Adrenal gland (tissue), 12 donors: Measurements from ENCODE around the gene PHYHD1. TPM values are rescaled to one million over a fixed set of nuclear protein-coding genes. Genes with fewer than 3 reads are reported as not detected.

ENCODE experiments used
- DNase-seq, 7 donors: peaks; one replicate each; pipeline ENCODE4 v3.0.0-alpha.2; 2019 to 2020
- H3K27ac ChIP-seq, 5 donors: fragments of 200-600 bp; sonication (generic) in 4 of 5; 1 replicate in 3 of 5; 2 replicates in 2 of 5; pipeline versions ENCODE4 v1.5.1 to v1.8.0; 2016 to 2020; ENCODE audit warnings: mild to moderate bottlenecking in 1 of 5
- H3K27me3 ChIP-seq: fragments of 200-600 bp; 2 replicates; pipeline ENCODE4 v1.8.0; 2021
- H3K36me3 ChIP-seq, 2 donors: fragments of 200-600 bp; replicated peaks in 1 of 2; 1 replicate in 1 of 2; 2 replicates in 1 of 2; pipeline versions ENCODE4 v1.5.1 to v1.8.0; 2018 to 2022
- H3K4me1 ChIP-seq, 2 donors: fragments of 200-600 bp; replicated peaks in 1 of 2; 1 replicate in 1 of 2; 2 replicates in 1 of 2; pipeline versions ENCODE4 v1.5.1 to v1.8.0; 2018 to 2021
- H3K4me3 ChIP-seq, 4 donors: fragments of 200-600 bp; sonication (generic) in 3 of 4; one replicate each; pipeline ENCODE4 v1.5.1; 2016 to 2018
- H3K9me3 ChIP-seq, 3 donors: fragments of 200-600 bp; sonication (generic) in 1 of 3; replicated peaks in 1 of 3; 1 replicate in 2 of 3; 2 replicates in 1 of 3; pipeline versions ENCODE4 v1.5.1 to v1.8.0; 2016 to 2021
- CTCF ChIP-seq, 6 experiments: fragments of 450-650 bp in 4 of 6; fragments of 200-600 bp in 2 of 6; sonication (generic) in 1 of 6; IDR thresholded peaks; 1 replicate in 5 of 6; 2 replicates in 1 of 6; pipeline versions ENCODE4 v1.5.1 to v1.8.0; 2016 to 2021; ENCODE audit warnings: antibody characterized with exemption in 6 of 6, mild to moderate bottlenecking in 2 of 6, moderate library complexity in 1 of 6
- POLR2A ChIP-seq, 2 donors: fragments of 450-650 bp; IDR thresholded peaks; one replicate each; pipeline ENCODE4 v1.6.1; 2017; ENCODE audit warnings: antibody characterized with exemption in 2 of 2, mild to moderate bottlenecking in 2 of 2, moderate library complexity in 1 of 2
- WGBS, 4 donors: extraction: QIAGEN DNeasy Blood & Tissue Kit in 2 of 4; methylation state at CpG; one replicate each; pipeline versions ENCODE4 v1.1.5 to v1.1.7; 2013 to 2017; 5-methylcytosine and 5-hydroxymethylcytosine counted together
- intact Hi-C, 2 donors: fragments of 100-400 bp; cut with DNase I; formaldehyde crosslinking; loops; one replicate each; pipeline versions ENCODE4 v1.14.1 to v1.15.0; 2022 to 2023
- polyA plus RNA-seq, 3 donors: library from polyadenylated mRNA; stranded (reverse); fragments of 200-250 nt in 2 of 3; fragments of 350-450 nt in 1 of 3; fragmentation: Illumina TruSeq in 1 of 3; extraction: RNeasy Lipid Tissue Mini Kit (QIAGEN cat#74804) in 1 of 3; gene quantifications; one replicate each; pipeline ENCODE4 v1.2.3, GENCODE V29; 2013 to 2014
- total RNA-seq, 9 donors: library from RNA; depleted of rRNA in 4 of 9; stranded (reverse); fragments of >200 nt in 4 of 9; fragments of 120-200 nt in 1 of 9; fragmentation: NEBNext Ultra II Directional in 1 of 9; extraction: Animal tissue kit (Norgen Biotek cat#: 25700) in 1 of 9; gene quantifications; one replicate each; pipeline versions ENCODE4 v1.1.0 to v1.2.4, GENCODE V29; 2013 to 2023
- donor health status: healthy with polysubstance abuse.
- donor health status: Bipolar disorder and iron deficiency.
- donor health status: DM: yes; HTN: yes; CAD: no.
- donor health status: DM: no; HTN: no; CAD: no.
- donor health status: DM: no; HTN: no; CAD: no.
- donor health status: DM: yes; HTN: yes; CAD: no.

Gene PHYHD1
- total and polyA plus RNA-seq, 12 donors, result 9.1 to 86.6 (median 30.9) TPM

GRCh38 chr9:128892221-128892921 is 28.4 kb upstream of the PHYHD1 start:
- H3K36me3 ChIP-seq, result peaks cover 0 to 12% of the 10 kb centered on the region in 2 donors
- H3K4me1 ChIP-seq, result peaks cover 19 to 22% of the 10 kb centered on the region in 2 donors
- WGBS, 4 donors, result 52 to 80% (median 57%) methylated on average over 3 to 17 of the region's 17 CpGs

GRCh38 chr9:128893354-128893753 is 27.4 kb upstream of the PHYHD1 start:
- no peak for DNase-seq
- Histone ChIP-seq H3K4me3 (no peak overlapping the region), H3K9me3 (no peaks in the 10 kb centered on the region), H3K27me3 (no peaks in the 10 kb centered on the region), H3K27ac (peak overlapping the region in 2 of 5 donors; percentile 78 to 79), H3K36me3 (peaks cover 0 to 15% of the 10 kb centered on the region in 2 donors), H3K4me1 (peaks cover 16 to 19% of the 10 kb centered on the region in 2 donors)
- TF ChIP-seq CTCF (IDR thresholded peaks at IDR 0.05) (no peak), POLR2A (IDR thresholded peaks at IDR 0.05) (no peak)
- WGBS, 4 donors, result 82 to 93% (median 89%) methylated on average over 6 to 8 of the region's 8 CpGs
- intact Hi-C loops, result no loop called here

More at GRCh38 chr9:128892221-128892921, 28.4 kb upstream of the PHYHD1 start:
- no peaks in the 10 kb centered on the region for H3K9me3 ChIP-seq
- H3K4me3 ChIP-seq, result no peak overlapping the region
- intact Hi-C loops, result no loop called here
- DNase-seq, result peak; percentile 58 to 92 (median 86)
- no peaks in the 10 kb centered on the region for H3K27me3 ChIP-seq
- H3K27ac ChIP-seq, result peak overlapping the region in 3 of 5 donors; percentile 43 to 79 (median 78)
- no peak for TF ChIP-seq POLR2A (IDR thresholded peaks at IDR 0.05)
- no peak for TF ChIP-seq CTCF (IDR thresholded peaks at IDR 0.05)

GRCh38 chr9:128894764-128895163 is 26.0 kb upstream of the PHYHD1 start:
- Histone ChIP-seq H3K27me3 (no peaks in the 10 kb centered on the region), H3K27ac (no peak overlapping the region), H3K4me1 (peaks cover 17 to 19% of the 10 kb centered on the region in 2 donors), H3K9me3 (no peaks in the 10 kb centered on the region), H3K4me3 (no peak overlapping the region), H3K36me3 (peaks cover 0 to 19% of the 10 kb centered on the region in 2 donors)
- intact Hi-C loops, result no loop called here
- no peak for DNase-seq
- WGBS, 4 donors, result 81 to 85% (median 83%) methylated on average over 2 of the region's 2 CpGs
- TF ChIP-seq CTCF (IDR thresholded peaks at IDR 0.05), result no peak
- TF ChIP-seq POLR2A (IDR thresholded peaks at IDR 0.05), result no peak

- 83 to 100% (median 88%) methylated on average over 1 to 4 of the region's 4 CpGs for WGBS, 4 donors
- no peaks in the 10 kb centered on the region for H3K9me3 ChIP-seq
- H3K27me3 ChIP-seq, result no peaks in the 10 kb centered on the region
- DNase-seq, result no peak
- TF ChIP-seq POLR2A (IDR thresholded peaks at IDR 0.05) (no peak), CTCF (IDR thresholded peaks at IDR 0.05) (no peak)
- intact Hi-C loops, result no loop called here
- H3K4me3 ChIP-seq, result no peak overlapping the region
- H3K4me1 ChIP-seq, result peaks cover 19 to 21% of the 10 kb centered on the region in 2 donors
- peaks cover 0 to 19% of the 10 kb centered on the region in 2 donors for H3K36me3 ChIP-seq
- no peak overlapping the region for H3K27ac ChIP-seq
Measured at GRCh38 chr9:128895556-128895955, 25.2 kb upstream of the PHYHD1 start.
